Femur (tissue), 1 donor: ENCODE results near the gene ARL14EPL.
"Not testable (repeated sequence)": the region's sequence is repeated elsewhere in the genome, so short reads cannot be mapped to it uniquely, and the experiment has no call there.

ENCODE experiments used
- DNase-seq: peaks from one replicate; pipeline ENCODE4 v3.0.0-alpha.2; 2017

ARL14EPL gene

GRCh38 chr5:116058346-116058936, 26.2 kb downstream of the ARL14EPL start:
- DNase-seq: no peak

GRCh38 chr5:116062352-116062751, 30.1 kb downstream of the ARL14EPL start:
- DNase-seq: no peak

GRCh38 chr5:116063950-116064349, 31.7 kb downstream of the ARL14EPL start:
- no peak for DNase-seq

- DNase-seq: no peak
Measured at GRCh38 chr5:116068028-116068632, 35.9 kb downstream of the ARL14EPL start.

- no peak for DNase-seq
Measured at GRCh38 chr5:116071211-116071610, 38.9 kb downstream of the ARL14EPL start.

- no peak for DNase-seq
Measured at GRCh38 chr5:116075191-116075831, 43.0 kb downstream of the ARL14EPL start.

- no peak for DNase-seq
Measured at GRCh38 chr5:116076496-116076895, 44.2 kb downstream of the ARL14EPL start.

GRCh38 chr5:116078199-116078598, 45.9 kb downstream of the ARL14EPL start:
- DNase-seq: no peak

- no peak for DNase-seq
Measured at GRCh38 chr5:116084287-116084691, 52.0 kb downstream of the ARL14EPL start.

- peak; percentile 87 for DNase-seq
Measured at GRCh38 chr5:116084871-116085715, 52.8 kb downstream of the ARL14EPL start, which contains the start of gene COMMD10. Gene COMMD10, plus strand, starts transcription at chr5:116085025.

GRCh38 chr5:116086309-116086708, 54.0 kb downstream of the ARL14EPL start:
- DNase-seq: not testable (repeated sequence)

GRCh38 chr5:116088062-116088461, 55.8 kb downstream of the ARL14EPL start:
- DNase-seq: no peak

GRCh38 chr5:116090302-116090701, 58.0 kb downstream of the ARL14EPL start:
- no peak for DNase-seq

- DNase-seq: no peak
Measured at GRCh38 chr5:116091416-116091815, 59.1 kb downstream of the ARL14EPL start.

GRCh38 chr5:116097301-116097700, 65.0 kb downstream of the ARL14EPL start:
- DNase-seq: no peak

GRCh38 chr5:116098998-116099397, 66.7 kb downstream of the ARL14EPL start:
- DNase-seq: no peak

- DNase-seq: not testable (repeated sequence)
Measured at GRCh38 chr5:116104941-116105340, 72.7 kb downstream of the ARL14EPL start.
